ENCODE data around the gene CTXND1. TPM values are rescaled to one million over a fixed set of nuclear protein-coding genes. Genes with fewer than 3 reads are reported as not detected.

Gene CTXND1
- total and polyA plus RNA-seq, 2 of the 4 experiments (the other 2 are of a cell fraction), result not detected

GRCh38 chr15:80228959-80229610, 22.9 kb downstream of the CTXND1 start:
- H2BK120ac ChIP-seq (ENCODE audit: low read depth, low read length), result no peak overlapping the region
- H3K18ac ChIP-seq (ENCODE audit: low read depth, low read length), result no peak overlapping the region
- no peaks in the 10 kb centered on the region for H3K79me1 ChIP-seq (ENCODE audit: low read depth in 1 of 2, low read length in 2 of 2)
- no peak overlapping the region for H4K5ac ChIP-seq (ENCODE audit: low read depth, low read length)
- H4K20me1 ChIP-seq (ENCODE audit: insufficient read depth, low read length), result no peaks in the 10 kb centered on the region
- H3K9me3 ChIP-seq (ENCODE audit: control insufficient read depth, insufficient read depth, low read length), result no peaks in the 10 kb centered on the region
- no peak overlapping the region for H2AK5ac ChIP-seq (ENCODE audit: low read depth, low read length)
- 0 out of 2 replicates have a peak, but pooled peaks have one; percentile 35 for ATAC-seq (ENCODE audit: low read depth)
- H3K27ac ChIP-seq (ENCODE audit: insufficient read depth, low read length), result no peak overlapping the region
- no peak overlapping the region for H3K23ac ChIP-seq (ENCODE audit: low read depth, low read length)
- no peak overlapping the region for H2BK20ac ChIP-seq (ENCODE audit: low read depth, low read length)
- no peak overlapping the region for H3K14ac ChIP-seq (replicated peaks; ENCODE audit: low read depth, low read length)
- no peak overlapping the region for H2AFZ ChIP-seq (replicated peaks; ENCODE audit: low read length, poor library complexity)
- no peak overlapping the region for H4K8ac ChIP-seq (ENCODE audit: low read depth in 2 of 2, low read length in 2 of 2)
- BruUV-seq (replicated peaks), result no TSS peak
- no peak overlapping the region for H2AK9ac ChIP-seq (replicated peaks; ENCODE audit: low read depth, low read length, poor library complexity)
- ChIA-PET POLR2A (ENCODE audit: unreplicated experiment) (no interaction called here), CTCF (no interaction called here)
- intact Hi-C loops (cut with micrococcal nuclease) (no loop called here), dilution Hi-C loops (cut with HindIII; ENCODE audit: low sequenced_read_pairs, unreplicated experiment) (no loop called here), in situ Hi-C loops (cut with MboI; ENCODE audit: low sequenced_read_pairs) (no loop called here)
- no peak overlapping the region for H2BK5ac ChIP-seq (ENCODE audit: low read depth, low read length, poor library complexity, severe bottlenecking)
- no peak overlapping the region for H3K4me2 ChIP-seq (ENCODE audit: low read depth, low read length)
- 0 out of 2 replicates have a peak, but pooled peaks cover 3% of the 10 kb centered on the region for H3K9me1 ChIP-seq (ENCODE audit: insufficient read depth, low read length)
- H3K4ac ChIP-seq (ENCODE audit: low read depth, low read length), result no peak overlapping the region
- no peak overlapping the region for H3K9ac ChIP-seq (ENCODE audit: low read depth, low read length)
- 63% methylated on average over 3 of the region's 7 CpGs; no CpG with 5 or more reads in 1 of the 2 experiments for WGBS, 2 experiments (ENCODE audit: extremely low coverage in 2 of 2, insufficient read length in 1 of 2)
- DNase-seq, result peak; percentile 21
- H3K27me3 ChIP-seq (ENCODE audit: control insufficient read depth, insufficient read depth, low read length), result peaks cover 29% of the 10 kb centered on the region
- TF ChIP-seq POLR2A (IDR thresholded peaks at IDR 0.05; ENCODE audit: low read depth, low read length), result no peak
- no peak for TF ChIP-seq RAD21 (IDR thresholded peaks at IDR 0.05; ENCODE audit: low read length)
- TF ChIP-seq SMC3 (IDR thresholded peaks at IDR 0.05; ENCODE audit: low read depth, low read length), result no peak
- no peak for TF ChIP-seq USF2 (IDR thresholded peaks at IDR 0.05; ENCODE audit: low read depth, low read length)
- TF ChIP-seq MAFK (IDR thresholded peaks at IDR 0.05; ENCODE audit: low read depth, low read length), result peak; percentile 57
- TF ChIP-seq, protein P1, sequence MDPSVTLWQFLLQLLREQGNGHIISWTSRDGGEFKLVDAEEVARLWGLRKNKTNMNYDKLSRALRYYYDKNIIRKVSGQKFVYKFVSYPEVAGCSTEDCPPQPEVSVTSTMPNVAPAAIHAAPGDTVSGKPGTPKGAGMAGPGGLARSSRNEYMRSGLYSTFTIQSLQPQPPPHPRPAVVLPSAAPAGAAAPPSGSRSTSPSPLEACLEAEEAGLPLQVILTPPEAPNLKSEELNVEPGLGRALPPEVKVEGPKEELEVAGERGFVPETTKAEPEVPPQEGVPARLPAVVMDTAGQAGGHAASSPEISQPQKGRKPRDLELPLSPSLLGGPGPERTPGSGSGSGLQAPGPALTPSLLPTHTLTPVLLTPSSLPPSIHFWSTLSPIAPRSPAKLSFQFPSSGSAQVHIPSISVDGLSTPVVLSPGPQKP (IDR thresholded peaks at IDR 0.05; ENCODE audit: borderline replicate concordance, low read depth, low read length), result no peak
- TF ChIP-seq CHD1 (IDR thresholded peaks at IDR 0.05; ENCODE audit: low read depth, low read length), result no peak
- H3K4me1 ChIP-seq (ENCODE audit: control insufficient read depth, insufficient read depth, low read length), result no peaks in the 10 kb centered on the region
- no peak overlapping the region for H3K56ac ChIP-seq (ENCODE audit: extremely low read depth, insufficient read depth, low read length)
- H3K36me3 ChIP-seq (ENCODE audit: control insufficient read depth, insufficient read depth, low read length), result no peaks in the 10 kb centered on the region
- no peak overlapping the region for H2BK15ac ChIP-seq (ENCODE audit: low read depth, low read length)
- no peak overlapping the region for H3K4me3 ChIP-seq (ENCODE audit: insufficient read depth, low read depth, low read length)
- no peak overlapping the region for H4K91ac ChIP-seq (ENCODE audit: insufficient read depth, low read depth, low read length)

Measured in IMR-90 (cell line).